ENCODE measurements around the gene HADHA.
A peak's percentile ranks its signal among the peaks of the same experiment; 100 is the strongest.

Gene HADHA

GRCh38 chr2:26162963-26163362, 81.5 kb downstream of the HADHA start:
- no peak overlapping the region for H3K4me3 ChIP-seq (ENCODE audit: low read depth, low read length)
- TF ChIP-seq CTCF (IDR thresholded peaks at IDR 0.05; ENCODE audit: borderline replicate concordance, insufficient read depth, low read depth, low read length) = no peak

GRCh38 chr2:26161926-26162325, 82.5 kb downstream of the HADHA start:
- H3K4me3 ChIP-seq (ENCODE audit: low read depth, low read length) = no peak overlapping the region
- no peak for TF ChIP-seq CTCF (IDR thresholded peaks at IDR 0.05; ENCODE audit: borderline replicate concordance, insufficient read depth, low read depth, low read length)

GRCh38 chr2:26157580-26157979, 86.9 kb downstream of the HADHA start:
- no peak overlapping the region for H3K4me3 ChIP-seq (ENCODE audit: low read depth, low read length)
- TF ChIP-seq CTCF (IDR thresholded peaks at IDR 0.05; ENCODE audit: borderline replicate concordance, insufficient read depth, low read depth, low read length) = no peak

GRCh38 chr2:26150243-26150642, 94.2 kb downstream of the HADHA start:
- H3K4me3 ChIP-seq (ENCODE audit: low read depth, low read length) = no peak overlapping the region
- no peak for TF ChIP-seq CTCF (IDR thresholded peaks at IDR 0.05; ENCODE audit: borderline replicate concordance, insufficient read depth, low read depth, low read length)

- no peak for TF ChIP-seq CTCF (IDR thresholded peaks at IDR 0.05; ENCODE audit: borderline replicate concordance, insufficient read depth, low read depth, low read length)
- no peak overlapping the region for H3K4me3 ChIP-seq (ENCODE audit: low read depth, low read length)
Observed at GRCh38 chr2:26148501-26148900, 95.9 kb downstream of the HADHA start.

GRCh38 chr2:26144953-26145680, 99.3 kb downstream of the HADHA start:
- peak; percentile 63; the same call in 1 of the 2 replicates for TF ChIP-seq CTCF (IDR thresholded peaks at IDR 0.05; ENCODE audit: borderline replicate concordance, insufficient read depth, low read depth, low read length)

GRCh38 chr2:26144031-26144430, 100.4 kb downstream of the HADHA start:
- TF ChIP-seq CTCF (IDR thresholded peaks at IDR 0.05; ENCODE audit: borderline replicate concordance, insufficient read depth, low read depth, low read length) = no peak
- H3K4me3 ChIP-seq (ENCODE audit: low read depth, low read length) = no peak overlapping the region

More at GRCh38 chr2:26144953-26145680, 99.3 kb downstream of the HADHA start:
- no peak overlapping the region for H3K4me3 ChIP-seq (ENCODE audit: low read depth, low read length)
